H9 (cell line): Measurements from ENCODE around the gene OSCAR. TPM values are rescaled to one million over a fixed set of nuclear protein-coding genes. Genes with fewer than 3 reads are reported as not detected.

Experiments used
- DNase-seq: peaks from one replicate; pipeline ENCODE4 v3.0.0-alpha.2; 2017
- H2AFZ ChIP-seq: one replicate; pipeline ENCODE4 v1.6.1; 2013; ENCODE audit warnings: mild to moderate bottlenecking, low read length, control low read depth, moderate library complexity
- H2AK5ac ChIP-seq: 2 replicates; pipeline ENCODE4 v1.6.1; 2013; ENCODE audit warnings: low read length, control low read depth, mixed read lengths; ENCODE audit not compliant: insufficient read length
- H2BK120ac ChIP-seq: one replicate; pipeline ENCODE4 v1.6.1; 2013; ENCODE audit warnings: low read depth, mild to moderate bottlenecking, low read length, control low read depth, inconsistent platforms; ENCODE audit not compliant: poor library complexity, severe bottlenecking
- H2BK12ac ChIP-seq: 2 replicates; pipeline ENCODE4 v1.6.1; 2013; ENCODE audit warnings: low read length, control low read depth, mixed read lengths, low read depth; ENCODE audit not compliant: insufficient read length
- H2BK15ac ChIP-seq: 2 replicates; pipeline ENCODE4 v1.6.1; 2013; ENCODE audit warnings: low read depth, low read length, control low read depth
- H2BK20ac ChIP-seq: one replicate; pipeline ENCODE4 v1.6.1; 2013; ENCODE audit warnings: low read depth, mild to moderate bottlenecking, low read length, control low read depth, inconsistent platforms; ENCODE audit not compliant: poor library complexity, severe bottlenecking
- H2BK5ac ChIP-seq: 2 replicates; pipeline ENCODE4 v1.6.1; 2013; ENCODE audit warnings: low read length, control low read depth, mixed read lengths; ENCODE audit not compliant: insufficient read length
- H3K14ac ChIP-seq: 2 replicates; pipeline ENCODE4 v1.6.1; 2013; ENCODE audit warnings: low read length, control low read depth; ENCODE audit not compliant: insufficient read depth
- H3K18ac ChIP-seq: 2 replicates; pipeline ENCODE4 v1.6.1; 2013; ENCODE audit warnings: low read depth, mild to moderate bottlenecking, mixed read lengths, low read length, control low read depth; ENCODE audit not compliant: insufficient read length
- H3K23ac ChIP-seq: 2 replicates; pipeline ENCODE4 v1.6.1; 2013; ENCODE audit warnings: low read length, control low read depth, mixed read lengths, low read depth; ENCODE audit not compliant: insufficient read length
- H3K23me2 ChIP-seq: 2 replicates; pipeline ENCODE4 v1.6.1; 2013; ENCODE audit warnings: low read depth, mild to moderate bottlenecking, mixed read lengths, low read length, control low read depth; ENCODE audit not compliant: insufficient read length, poor library complexity, severe bottlenecking
- H3K27ac ChIP-seq: 2 replicates; pipeline ENCODE4 v1.5.1; 2013; ENCODE audit warnings: low read length, control low read depth, mixed read lengths, low read depth; ENCODE audit not compliant: insufficient read length
- H3K27me3 ChIP-seq: 2 replicates; pipeline ENCODE4 v1.6.1; 2013; ENCODE audit warnings: low read length, control low read depth, inconsistent platforms; ENCODE audit not compliant: insufficient read depth
- H3K4ac ChIP-seq: 2 replicates; pipeline ENCODE4 v1.6.1; 2013; ENCODE audit warnings: low read depth, mild to moderate bottlenecking, control low read depth, inconsistent platforms, low read length, moderate library complexity
- H3K4me1 ChIP-seq: 2 replicates; pipeline ENCODE4 v1.6.1; 2013; ENCODE audit warnings: low read length, control low read depth, inconsistent platforms; ENCODE audit not compliant: insufficient read depth
- H3K4me2 ChIP-seq: 2 replicates; pipeline ENCODE4 v1.6.1; 2013; ENCODE audit warnings: low read length, control low read depth, mixed read lengths; ENCODE audit not compliant: insufficient read length, insufficient read depth
- H3K56ac ChIP-seq: 2 replicates; pipeline ENCODE4 v1.6.1; 2013; ENCODE audit warnings: low read depth, mild to moderate bottlenecking, mixed read lengths, low read length, control low read depth; ENCODE audit not compliant: insufficient read length
- H3K79me1 ChIP-seq: 2 replicates; pipeline ENCODE4 v1.6.1; 2013; ENCODE audit warnings: low read depth, mild to moderate bottlenecking, moderate library complexity, low read length, control low read depth, inconsistent platforms; ENCODE audit not compliant: insufficient read depth, poor library complexity, severe bottlenecking
- H3K79me2 ChIP-seq: 2 replicates; pipeline ENCODE4 v1.6.1; 2013; ENCODE audit warnings: low read length, control low read depth, inconsistent platforms; ENCODE audit not compliant: insufficient read depth
- H3K9ac ChIP-seq: 2 replicates; pipeline ENCODE4 v1.6.1; 2013; ENCODE audit warnings: low read length, control low read depth, mixed read lengths; ENCODE audit not compliant: insufficient read length; ENCODE audit errors: extremely low read depth
- H3K9me3 ChIP-seq: one replicate; pipeline ENCODE4 v1.6.1; 2013; ENCODE audit warnings: low read depth, low read length, inconsistent platforms; ENCODE audit not compliant: control insufficient read depth
- H3T11ph ChIP-seq: one replicate; pipeline ENCODE4 v1.6.1; 2013; ENCODE audit warnings: mild to moderate bottlenecking, low read length, control low read depth, inconsistent platforms
- H4K20me1 ChIP-seq: one replicate; pipeline ENCODE4 v1.6.1; 2013; ENCODE audit not compliant: control insufficient read depth, insufficient read length, insufficient read depth
- H4K5ac ChIP-seq: 2 replicates; pipeline ENCODE4 v1.6.1; 2013; ENCODE audit warnings: low read depth, mild to moderate bottlenecking, mixed read lengths, low read length, control low read depth; ENCODE audit not compliant: insufficient read length
- H4K8ac ChIP-seq: replicated peaks from 2 replicates; pipeline ENCODE4 v1.6.1; 2013; ENCODE audit warnings: low read length, control low read depth, mixed read lengths, low read depth; ENCODE audit not compliant: insufficient read length
- H4K91ac ChIP-seq: 2 replicates; pipeline ENCODE4 v1.6.1; 2013; ENCODE audit warnings: low read depth, mild to moderate bottlenecking, moderate library complexity, mixed read lengths, low read length, control low read depth; ENCODE audit not compliant: insufficient read length
- H3K27ac Mint-ChIP-seq, 3 experiments: 2 replicates in 2 of 3; 3 replicates in 1 of 3; pipeline ENCODE4 v1.8.0; 2020 to 2021; ENCODE audit warnings: mixed read lengths in 3 of 3, mild to moderate bottlenecking in 1 of 3, moderate library complexity in 1 of 3
- H3K27me3 Mint-ChIP-seq: 2 replicates; pipeline ENCODE4 v1.8.0; 2021; ENCODE audit warnings: low read depth, mild to moderate bottlenecking, moderate library complexity, mixed read lengths
- H3K36me3 Mint-ChIP-seq, 3 experiments: 2 replicates in 2 of 3; 3 replicates in 1 of 3; pipeline ENCODE4 v1.8.0; 2020 to 2021; ENCODE audit warnings: low read depth in 3 of 3, mixed read lengths in 3 of 3; ENCODE audit not compliant: insufficient read depth in 1 of 3
- H3K4me1 Mint-ChIP-seq, 2 experiments: 2 replicates each; pipeline ENCODE4 v1.8.0; 2020; ENCODE audit warnings: mixed read lengths in 2 of 2
- H3K4me3 Mint-ChIP-seq, 2 experiments: 2 replicates in 1 of 2; 3 replicates in 1 of 2; pipeline ENCODE4 v1.8.0; 2020 to 2021; ENCODE audit warnings: mild to moderate bottlenecking in 2 of 2, mixed read lengths in 2 of 2, moderate library complexity in 1 of 2
- H3K9me3 Mint-ChIP-seq, 2 experiments: 2 replicates in 1 of 2; 3 replicates in 1 of 2; pipeline ENCODE4 v1.8.0; 2020; ENCODE audit warnings: mild to moderate bottlenecking in 2 of 2, mixed read lengths in 2 of 2, moderate library complexity in 1 of 2
- WGBS: extraction: QIAGEN DNeasy Blood & Tissue Kit; methylation state at CpG from one replicate; pipeline ENCODE4 v1.1.7; 2013; ENCODE audit warnings: missing lambda C conversion rate, low lambda C conversion rate, mixed read lengths; ENCODE audit not compliant: insufficient read length; ENCODE audit errors: extremely low coverage; 5-methylcytosine and 5-hydroxymethylcytosine counted together
- total RNA-seq: library from RNA; stranded (reverse); gene quantifications from 2 replicates; pipeline ENCODE4 v1.2.1, GENCODE V29; 2021
- TF ChIP-seq, protein P1 (sequence below): fragments of 200-600 bp; sonication (generic); conservative IDR thresholded peaks from 3 replicates; pipeline ENCODE4 v1.8.0; 2021; ENCODE audit warnings: antibody characterized with exemption, mild to moderate bottlenecking

The OSCAR gene
- total RNA-seq, 1 experiment from 2014 or later = 0.24 TPM

DNA sequence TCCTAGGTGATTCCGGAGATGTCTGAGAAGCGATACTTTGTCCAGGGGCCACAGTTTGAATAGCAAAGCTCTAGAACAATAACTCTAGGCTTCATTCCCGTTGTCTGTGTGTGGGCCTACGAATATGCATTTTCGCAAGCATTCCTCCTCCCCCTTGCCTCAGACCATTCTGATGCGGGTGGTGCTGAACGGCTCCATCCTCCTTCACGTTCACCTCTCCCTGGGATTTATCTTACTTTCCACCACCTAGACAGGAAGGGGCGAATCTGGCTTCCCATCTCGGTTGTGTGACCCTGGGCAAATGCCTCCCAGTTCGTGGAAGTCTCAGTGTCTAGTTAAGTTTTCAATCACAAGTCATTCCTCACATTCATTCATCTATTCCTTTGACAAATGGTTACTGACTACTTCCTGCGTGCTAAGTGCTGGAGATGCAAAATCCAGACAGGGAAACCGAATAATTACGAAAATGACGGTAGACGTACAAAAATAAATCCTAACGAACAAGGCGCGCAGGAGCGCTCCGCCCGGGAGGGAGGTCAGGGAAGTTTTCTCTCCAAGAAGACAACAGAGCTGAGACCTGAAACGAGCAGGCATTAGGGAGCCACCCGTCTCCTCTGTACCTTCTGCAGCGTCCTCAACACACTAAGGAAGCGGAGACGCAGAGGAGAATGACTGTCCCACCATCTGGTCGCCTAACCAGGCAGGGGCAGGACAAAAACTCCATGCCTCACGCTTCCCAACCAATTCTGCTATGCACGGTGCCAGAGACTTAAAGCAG is 35.7 kb upstream of the OSCAR start:
- DNase-seq = no peak
- H2AFZ ChIP-seq = no peak overlapping the region
- no peak overlapping the region for H2BK20ac ChIP-seq
- H3K23me2 ChIP-seq = peaks cover 15% of the 10 kb centered on the region
- H3T11ph ChIP-seq = no peak overlapping the region
- H4K5ac ChIP-seq = no peak overlapping the region
- H4K8ac ChIP-seq = no peak overlapping the region
- no peak overlapping the region for H3K23ac ChIP-seq
- peaks cover 4% of the 10 kb centered on the region for H3K9me3 ChIP-seq
- H2BK12ac ChIP-seq = no peak overlapping the region
- WGBS = no CpG with 5 or more reads among the region's 30 CpGs
- no peak overlapping the region for H3K18ac ChIP-seq
- H4K20me1 ChIP-seq = peaks cover 3% of the 10 kb centered on the region
- H3K4me1 ChIP-seq = no peaks in the 10 kb centered on the region
- H2BK5ac ChIP-seq = no peak overlapping the region
- peaks cover 25 to 52% (median 33%) of the 10 kb centered on the region in 3 experiments for H3K36me3 Mint-ChIP-seq
- peak overlapping the region; percentile 94 for H3K4me2 ChIP-seq
- H2BK120ac ChIP-seq = no peak overlapping the region
- peaks cover 1% of the 10 kb centered on the region; the same call in 1 of the 2 replicates for H3K27me3 Mint-ChIP-seq
- TF ChIP-seq, protein P1, sequence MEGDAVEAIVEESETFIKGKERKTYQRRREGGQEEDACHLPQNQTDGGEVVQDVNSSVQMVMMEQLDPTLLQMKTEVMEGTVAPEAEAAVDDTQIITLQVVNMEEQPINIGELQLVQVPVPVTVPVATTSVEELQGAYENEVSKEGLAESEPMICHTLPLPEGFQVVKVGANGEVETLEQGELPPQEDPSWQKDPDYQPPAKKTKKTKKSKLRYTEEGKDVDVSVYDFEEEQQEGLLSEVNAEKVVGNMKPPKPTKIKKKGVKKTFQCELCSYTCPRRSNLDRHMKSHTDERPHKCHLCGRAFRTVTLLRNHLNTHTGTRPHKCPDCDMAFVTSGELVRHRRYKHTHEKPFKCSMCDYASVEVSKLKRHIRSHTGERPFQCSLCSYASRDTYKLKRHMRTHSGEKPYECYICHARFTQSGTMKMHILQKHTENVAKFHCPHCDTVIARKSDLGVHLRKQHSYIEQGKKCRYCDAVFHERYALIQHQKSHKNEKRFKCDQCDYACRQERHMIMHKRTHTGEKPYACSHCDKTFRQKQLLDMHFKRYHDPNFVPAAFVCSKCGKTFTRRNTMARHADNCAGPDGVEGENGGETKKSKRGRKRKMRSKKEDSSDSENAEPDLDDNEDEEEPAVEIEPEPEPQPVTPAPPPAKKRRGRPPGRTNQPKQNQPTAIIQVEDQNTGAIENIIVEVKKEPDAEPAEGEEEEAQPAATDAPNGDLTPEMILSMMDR = no peak
- peaks cover 17% of the 10 kb centered on the region for H3K79me1 ChIP-seq
- peak overlapping the region; percentile 90 to 97 (median 93) for H3K27ac Mint-ChIP-seq
- peaks cover 11 to 12% of the 10 kb centered on the region in 2 experiments for H3K9me3 Mint-ChIP-seq
- H3K4me3 Mint-ChIP-seq = peak overlapping the region; percentile 80 to 93
- H3K9ac ChIP-seq = peak overlapping the region; percentile 59
- no peak overlapping the region for H4K91ac ChIP-seq
- H3K4me1 Mint-ChIP-seq = peaks cover 35 to 39% of the 10 kb centered on the region in 2 experiments
- H2BK15ac ChIP-seq = no peak overlapping the region
- no peak overlapping the region for H3K14ac ChIP-seq
- H3K27me3 ChIP-seq = no peaks in the 10 kb centered on the region
- H2AK5ac ChIP-seq = no peak overlapping the region
- no peak overlapping the region for H3K56ac ChIP-seq
- H3K27ac ChIP-seq = no peak overlapping the region
- H3K79me2 ChIP-seq = peaks cover 23% of the 10 kb centered on the region; the same call in 1 of the 2 replicates
- no peak overlapping the region for H3K4ac ChIP-seq
